ENCODE measurements around the gene TMEM236. TPM values are rescaled to one million over a fixed set of nuclear protein-coding genes. Genes with fewer than 3 reads are reported as not detected.

TMEM236 gene
- total RNA-seq, 4 donors from 2014 or later: 0.08 to 0.95 (median 0.55) TPM

GRCh38 chr10:17833656-17834055 lies 81.7 kb downstream of the TMEM236 start:
- TF ChIP-seq POLR2A (IDR thresholded peaks at IDR 0.05) (no peak), CTCF (IDR thresholded peaks at IDR 0.05) (no peak)
- intact Hi-C loops (cut with DNase I; ENCODE audit: low total_unique reads): no loop called here
- DNase-seq (ENCODE audit: low spot score in 2 of 2): no peak
- no peak overlapping the region for H3K4me3 ChIP-seq (ENCODE audit: low read depth, poor library complexity, severe bottlenecking)
- WGBS, 2 donors: 54 to 64% methylated on average over 6 of the region's 6 CpGs

- TF ChIP-seq CTCF (IDR thresholded peaks at IDR 0.05): no peak
- no peak for TF ChIP-seq POLR2A (IDR thresholded peaks at IDR 0.05)
- H3K4me3 ChIP-seq (ENCODE audit: low read depth, poor library complexity, severe bottlenecking): no peak overlapping the region
- intact Hi-C loops (cut with DNase I; ENCODE audit: low total_unique reads): no loop called here
- 22 to 24% methylated on average over 1 of the region's 1 CpG for WGBS, 2 donors
- no peak for DNase-seq (ENCODE audit: low spot score in 2 of 2)
Observed at GRCh38 chr10:17835688-17836087, 83.7 kb downstream of the TMEM236 start.

GRCh38 chr10:17836942-17837341 lies 84.9 kb downstream of the TMEM236 start:
- H3K4me3 ChIP-seq (ENCODE audit: low read depth, poor library complexity, severe bottlenecking): no peak overlapping the region
- intact Hi-C loops (cut with DNase I; ENCODE audit: low total_unique reads): no loop called here
- TF ChIP-seq POLR2A (IDR thresholded peaks at IDR 0.05) (no peak), CTCF (IDR thresholded peaks at IDR 0.05) (no peak)
- 21% methylated on average over 8 of the region's 8 CpGs for WGBS, 2 donors
- no peak for DNase-seq (ENCODE audit: low spot score in 2 of 2)

GRCh38 chr10:17838080-17838648 lies 86.2 kb downstream of the TMEM236 start:
- TF ChIP-seq CTCF (IDR thresholded peaks at IDR 0.05) (no peak), POLR2A (IDR thresholded peaks at IDR 0.05) (no peak)
- no peak overlapping the region for H3K4me3 ChIP-seq (ENCODE audit: low read depth, poor library complexity, severe bottlenecking)
- 39 to 42% methylated on average over 9 of the region's 9 CpGs for WGBS, 2 donors
- intact Hi-C loops (cut with DNase I; ENCODE audit: low total_unique reads): no loop called here
- DNase-seq (ENCODE audit: low spot score in 2 of 2): no peak

- no peak overlapping the region for H3K4me3 ChIP-seq (ENCODE audit: low read depth, poor library complexity, severe bottlenecking)
- 79 to 81% methylated on average over 1 of the region's 1 CpG for WGBS, 2 donors
- intact Hi-C loops (cut with DNase I; ENCODE audit: low total_unique reads): no loop called here
- no peak for DNase-seq (ENCODE audit: low spot score in 2 of 2)
- TF ChIP-seq POLR2A (IDR thresholded peaks at IDR 0.05): no peak
- no peak for TF ChIP-seq CTCF (IDR thresholded peaks at IDR 0.05)
Observed at GRCh38 chr10:17841050-17841449, 89.0 kb downstream of the TMEM236 start.

- H3K4me3 ChIP-seq (ENCODE audit: low read depth, poor library complexity, severe bottlenecking): no peak overlapping the region
- WGBS, 2 donors: 75 to 77% methylated on average over 5 of the region's 5 CpGs
- no peak for DNase-seq (ENCODE audit: low spot score in 2 of 2)
- intact Hi-C loops (cut with DNase I; ENCODE audit: low total_unique reads): no loop called here
- TF ChIP-seq POLR2A (IDR thresholded peaks at IDR 0.05) (no peak), CTCF (IDR thresholded peaks at IDR 0.05) (no peak)
Observed at GRCh38 chr10:17842641-17843040, 90.6 kb downstream of the TMEM236 start.

Measured in lower leg skin (tissue), 4 donors.